ENCODE results near the gene HAUS7.

DNA sequence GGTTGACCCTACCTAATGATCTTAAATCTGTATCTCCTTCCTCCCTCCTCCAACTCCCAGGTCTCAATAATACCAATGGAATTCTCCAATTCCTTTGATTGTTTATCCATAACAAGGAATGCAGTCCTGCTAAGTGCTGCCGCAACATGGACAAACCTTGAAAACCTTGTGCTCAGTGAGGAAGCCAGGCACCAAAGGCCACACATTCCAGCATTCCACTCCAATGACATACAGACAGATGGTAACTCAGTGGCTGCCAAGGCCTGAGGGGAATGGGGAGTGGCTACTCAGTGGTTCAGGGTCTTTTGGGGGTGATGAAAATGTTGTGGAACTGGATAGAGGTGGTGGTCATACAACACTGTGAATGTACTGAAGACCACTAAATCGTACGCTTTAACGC, 10.4 kb downstream of the HAUS7 start:
- TF ChIP-seq ZFP3 (CRISPR knock-in tag; IDR thresholded peaks at IDR 0.05): no peak
- TF ChIP-seq BACH2 (CRISPR knock-in tag; IDR thresholded peaks at IDR 0.05; ENCODE audit: borderline replicate concordance): no peak
- TF ChIP-seq, protein P1, sequence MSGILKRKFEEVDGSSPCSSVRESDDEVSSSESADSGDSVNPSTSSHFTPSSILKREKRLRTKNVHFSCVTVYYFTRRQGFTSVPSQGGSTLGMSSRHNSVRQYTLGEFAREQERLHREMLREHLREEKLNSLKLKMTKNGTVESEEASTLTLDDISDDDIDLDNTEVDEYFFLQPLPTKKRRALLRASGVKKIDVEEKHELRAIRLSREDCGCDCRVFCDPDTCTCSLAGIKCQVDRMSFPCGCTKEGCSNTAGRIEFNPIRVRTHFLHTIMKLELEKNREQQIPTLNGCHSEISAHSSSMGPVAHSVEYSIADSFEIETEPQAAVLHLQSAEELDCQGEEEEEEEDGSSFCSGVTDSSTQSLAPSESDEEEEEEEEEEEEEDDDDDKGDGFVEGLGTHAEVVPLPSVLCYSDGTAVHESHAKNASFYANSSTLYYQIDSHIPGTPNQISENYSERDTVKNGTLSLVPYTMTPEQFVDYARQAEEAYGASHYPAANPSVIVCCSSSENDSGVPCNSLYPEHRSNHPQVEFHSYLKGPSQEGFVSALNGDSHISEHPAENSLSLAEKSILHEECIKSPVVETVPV (CRISPR knock-in tag; IDR thresholded peaks at IDR 0.05): no peak
